Neuron (in vitro differentiated cells): Measurements from ENCODE around the gene PRRC2B.
"Not testable (repeated sequence)": the region's sequence is repeated elsewhere in the genome, so short reads cannot be mapped to it uniquely, and the experiment has no call there.

Experiments
- H2AFZ ChIP-seq: one replicate; pipeline ENCODE4 v1.6.1; 2013; ENCODE audit warnings: low read depth, mild to moderate bottlenecking, inconsistent platforms, low read length, moderate library complexity
- H3K27me3 ChIP-seq: one replicate; pipeline ENCODE4 v1.6.1; 2013; ENCODE audit warnings: low read length; ENCODE audit not compliant: insufficient read depth
- H3K36me3 ChIP-seq: one replicate; pipeline ENCODE4 v1.6.1; 2013; ENCODE audit warnings: low read length; ENCODE audit not compliant: insufficient read depth
- H3K4me1 ChIP-seq: one replicate; pipeline ENCODE4 v1.6.1; 2013; ENCODE audit warnings: low read length; ENCODE audit not compliant: insufficient read depth
- H3K4me3 ChIP-seq: 2 replicates; pipeline ENCODE4 v1.5.1; 2013; ENCODE audit warnings: mild to moderate bottlenecking, low read length, moderate library complexity
- H3K9me3 ChIP-seq: one replicate; pipeline ENCODE4 v1.6.1; 2013; ENCODE audit warnings: low read length

Gene PRRC2B

DNA sequence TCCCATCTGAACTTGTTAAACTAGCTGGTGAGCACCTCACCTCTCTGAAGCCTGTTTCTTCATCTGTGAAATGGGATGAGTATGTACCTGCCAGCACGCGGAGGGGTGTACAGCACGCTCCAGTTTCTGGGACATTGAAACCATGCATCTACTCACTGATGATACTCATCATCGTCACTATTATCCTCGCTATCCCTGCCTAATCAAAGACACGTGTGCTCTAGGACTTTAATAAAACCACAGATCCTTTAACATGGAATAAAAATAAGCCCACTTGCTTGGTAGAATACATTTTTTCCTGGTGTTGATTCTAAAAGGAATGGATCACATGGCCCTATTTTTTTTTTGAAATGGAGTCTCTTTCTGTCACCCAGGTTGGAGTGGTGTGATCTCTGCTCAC, 71.5 kb downstream of the PRRC2B start:
- Histone ChIP-seq H2AFZ (no peak overlapping the region), H3K4me1 (no peaks in the 10 kb centered on the region), H3K4me3 (no peak overlapping the region), H3K27me3 (no peaks in the 10 kb centered on the region), H3K36me3 (peaks cover 88% of the 10 kb centered on the region), H3K9me3 (no peaks in the 10 kb centered on the region)

DNA sequence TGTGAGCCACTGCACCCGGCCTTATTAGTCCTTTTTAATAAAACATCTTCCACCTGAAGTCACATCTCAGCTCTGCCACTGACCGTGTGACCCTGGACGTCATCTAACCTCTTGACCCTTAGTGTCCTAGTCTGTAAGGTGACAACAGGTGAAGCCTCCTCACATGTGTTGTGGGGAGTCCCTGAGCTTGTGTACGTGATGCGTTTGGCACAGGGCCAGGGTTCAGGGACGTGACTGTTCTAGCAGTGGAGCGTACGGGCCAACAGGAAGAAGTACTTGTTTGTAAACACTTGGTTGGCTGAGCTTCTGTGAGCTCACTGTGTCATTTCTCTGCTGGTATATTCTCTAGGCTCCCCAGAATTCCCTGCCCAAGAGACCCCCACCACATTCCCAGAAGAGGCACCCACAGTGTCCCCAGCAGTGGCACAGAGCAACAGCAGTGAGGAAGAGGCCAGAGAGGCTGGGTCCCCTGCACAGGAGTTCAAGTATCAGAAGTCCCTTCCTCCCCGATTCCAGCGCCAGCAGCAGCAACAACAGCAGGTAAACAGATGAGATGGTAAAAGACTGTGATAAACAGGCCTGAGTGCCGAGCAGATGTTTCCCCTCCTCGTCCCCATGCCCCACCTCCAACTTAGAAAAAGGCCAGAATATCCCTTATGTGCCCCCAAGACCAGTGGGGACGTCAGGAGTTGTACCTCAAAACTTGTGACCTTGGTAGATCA, 73.5 kb downstream of the PRRC2B start:
- no peaks in the 10 kb centered on the region for H3K9me3 ChIP-seq
- no peaks in the 10 kb centered on the region for H3K27me3 ChIP-seq
- H2AFZ ChIP-seq = no peak overlapping the region
- no peak overlapping the region for H3K4me3 ChIP-seq
- peaks cover 88% of the 10 kb centered on the region for H3K36me3 ChIP-seq
- no peaks in the 10 kb centered on the region for H3K4me1 ChIP-seq

- no peaks in the 10 kb centered on the region for H3K9me3 ChIP-seq
- no peaks in the 10 kb centered on the region for H3K27me3 ChIP-seq
- H2AFZ ChIP-seq = no peak overlapping the region
- no peaks in the 10 kb centered on the region for H3K4me1 ChIP-seq
- H3K4me3 ChIP-seq = no peak overlapping the region
- H3K36me3 ChIP-seq = peaks cover 91% of the 10 kb centered on the region
These were observed 74.1 kb downstream of the PRRC2B start for GRCh38 chr9:131468031-131468430.

DNA sequence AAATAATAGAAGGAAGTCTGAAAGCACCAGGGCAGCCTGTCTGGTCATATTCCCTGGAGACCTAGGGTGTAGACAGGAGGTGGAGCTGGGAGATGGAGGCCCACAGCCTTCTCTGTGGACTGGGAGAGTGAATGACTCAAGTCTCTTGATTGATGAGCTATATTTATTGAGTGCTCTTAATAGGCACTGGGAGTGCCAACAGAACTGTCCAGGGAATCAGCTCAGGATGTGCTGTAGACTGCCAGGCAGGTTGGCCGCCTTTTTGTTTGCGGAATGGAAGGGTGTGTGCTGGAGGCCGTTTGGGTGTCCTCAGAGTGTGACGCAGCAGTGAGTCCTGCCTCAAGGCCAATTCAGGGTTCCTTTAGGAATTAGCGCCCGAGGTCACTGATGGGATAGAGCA, 75.5 kb downstream of the PRRC2B start:
- Histone ChIP-seq H2AFZ (no peak overlapping the region), H3K36me3 (peaks cover 92% of the 10 kb centered on the region)

DNA sequence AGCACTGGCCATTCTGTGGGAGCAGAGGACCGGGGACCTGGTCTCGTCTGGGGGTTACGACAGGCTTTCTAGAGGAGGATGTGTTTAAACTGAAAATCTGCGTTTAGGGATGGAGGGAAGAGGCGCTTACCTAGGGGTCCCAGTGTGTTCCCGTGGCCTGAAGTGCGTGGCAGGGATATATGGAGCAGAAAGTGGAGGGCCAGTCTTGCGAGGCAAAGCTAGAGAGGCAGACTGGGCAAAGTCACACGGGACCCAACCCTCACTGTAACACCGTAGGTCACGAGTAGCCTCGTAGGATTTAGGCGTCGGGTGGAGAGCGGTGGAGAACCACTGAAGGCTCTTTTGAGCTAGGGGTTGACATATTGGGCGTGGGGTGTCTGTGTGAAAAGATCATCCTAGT, 76.1 kb downstream of the PRRC2B start:
- Histone ChIP-seq H2AFZ (no peak overlapping the region), H3K9me3 (no peaks in the 10 kb centered on the region), H3K4me3 (no peak overlapping the region), H3K27me3 (no peaks in the 10 kb centered on the region), H3K36me3 (peaks cover 92% of the 10 kb centered on the region), H3K4me1 (no peaks in the 10 kb centered on the region)

More for the DNA sequence above, 75.5 kb downstream of the PRRC2B start:
- H3K27me3 ChIP-seq = no peaks in the 10 kb centered on the region
- H3K9me3 ChIP-seq = no peaks in the 10 kb centered on the region
- H3K4me3 ChIP-seq = no peak overlapping the region
- no peaks in the 10 kb centered on the region for H3K4me1 ChIP-seq

- Histone ChIP-seq H3K9me3 (no peaks in the 10 kb centered on the region), H3K27me3 (no peaks in the 10 kb centered on the region), H3K4me3 (no peak overlapping the region), H2AFZ (no peak overlapping the region), H3K36me3 (peaks cover 92% of the 10 kb centered on the region), H3K4me1 (no peaks in the 10 kb centered on the region)
These were observed 76.7 kb downstream of the PRRC2B start for GRCh38 chr9:131470581-131470991.

GRCh38 chr9:131472085-131472484, 78.2 kb downstream of the PRRC2B start:
- H3K4me1 ChIP-seq, H3K9me3 ChIP-seq, H2AFZ ChIP-seq, H3K4me3 ChIP-seq, H3K27me3 ChIP-seq: not testable (repeated sequence)
- peaks cover 96% of the 10 kb centered on the region for H3K36me3 ChIP-seq

- Histone ChIP-seq H3K4me3 (no peak overlapping the region), H2AFZ (no peak overlapping the region), H3K4me1 (no peaks in the 10 kb centered on the region), H3K9me3 (no peaks in the 10 kb centered on the region), H3K36me3 (peaks cover 96% of the 10 kb centered on the region), H3K27me3 (no peaks in the 10 kb centered on the region)
These were observed 79.5 kb downstream of the PRRC2B start for GRCh38 chr9:131473198-131473885.

- Histone ChIP-seq H2AFZ (no peak overlapping the region), H3K36me3 (peaks cover 96% of the 10 kb centered on the region), H3K4me1 (no peaks in the 10 kb centered on the region), H3K27me3 (no peaks in the 10 kb centered on the region), H3K9me3 (no peaks in the 10 kb centered on the region), H3K4me3 (no peak overlapping the region)
These were observed 80.0 kb downstream of the PRRC2B start for GRCh38 chr9:131473891-131474290.

DNA sequence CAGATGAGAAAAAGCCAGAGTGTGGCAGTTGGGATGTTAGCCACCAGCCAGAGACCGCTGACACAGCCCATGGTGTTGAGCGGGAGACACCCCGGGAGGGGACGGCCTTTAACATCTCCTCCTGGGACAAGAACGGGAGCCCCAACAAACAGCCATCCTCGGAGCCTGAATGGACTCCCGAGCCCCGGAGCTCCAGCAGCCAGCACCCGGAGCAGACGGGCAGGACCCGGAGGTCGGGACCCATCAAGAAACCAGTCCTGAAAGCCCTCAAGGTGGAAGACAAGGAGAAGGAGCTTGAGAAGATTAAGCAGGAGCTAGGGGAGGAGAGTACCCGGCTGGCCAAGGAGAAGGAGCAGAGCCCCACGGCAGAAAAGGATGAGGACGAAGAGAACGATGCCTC, 80.8 kb downstream of the PRRC2B start:
- Histone ChIP-seq H2AFZ (no peak overlapping the region), H3K9me3 (no peaks in the 10 kb centered on the region), H3K4me1 (no peaks in the 10 kb centered on the region), H3K27me3 (no peaks in the 10 kb centered on the region), H3K36me3 (peaks cover 96% of the 10 kb centered on the region), H3K4me3 (no peak overlapping the region)

GRCh38 chr9:131475111-131475955, 81.4 kb downstream of the PRRC2B start:
- Histone ChIP-seq H3K9me3 (no peaks in the 10 kb centered on the region), H3K4me3 (no peak overlapping the region), H3K36me3 (peaks cover 96% of the 10 kb centered on the region), H3K4me1 (no peaks in the 10 kb centered on the region), H3K27me3 (no peaks in the 10 kb centered on the region), H2AFZ (no peak overlapping the region)

DNA sequence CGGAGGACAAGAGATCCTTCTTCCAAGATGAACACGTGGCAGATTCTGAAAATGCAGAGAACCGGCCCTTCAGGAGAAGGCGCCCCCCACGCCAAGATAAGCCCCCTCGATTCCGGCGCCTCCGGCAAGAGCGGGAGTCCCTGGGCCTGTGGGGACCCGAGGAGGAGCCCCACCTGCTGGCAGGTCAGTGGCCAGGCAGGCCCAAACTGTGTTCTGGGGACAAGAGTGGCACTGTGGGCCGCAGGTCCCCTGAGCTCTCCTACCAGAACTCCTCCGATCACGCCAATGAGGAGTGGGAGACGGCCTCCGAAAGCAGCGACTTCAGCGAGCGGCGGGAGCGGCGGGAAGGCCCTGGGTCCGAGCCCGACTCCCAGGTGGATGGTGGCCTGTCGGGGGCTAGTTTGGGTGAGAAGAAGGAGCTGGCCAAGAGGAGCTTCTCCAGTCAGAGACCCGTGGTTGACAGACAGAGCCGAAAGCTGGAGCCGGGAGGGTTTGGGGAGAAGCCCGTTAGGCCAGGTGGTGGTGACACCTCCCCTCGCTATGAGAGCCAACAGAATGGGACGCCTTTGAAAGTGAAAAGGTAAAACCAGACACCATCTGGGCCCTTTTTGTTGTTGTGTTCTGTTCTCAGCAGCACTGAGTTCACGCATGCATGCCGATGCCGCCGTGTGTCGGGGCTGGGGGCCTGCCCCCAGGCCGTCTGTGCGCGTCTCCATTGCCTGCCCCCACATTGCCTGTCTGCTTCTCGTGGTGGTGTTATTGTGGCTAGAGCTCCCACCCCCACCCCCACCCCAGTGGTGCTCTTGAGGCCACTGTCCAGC, 82.3 kb downstream of the PRRC2B start:
- H3K27me3 ChIP-seq = no peaks in the 10 kb centered on the region
- no peaks in the 10 kb centered on the region for H3K9me3 ChIP-seq
- H3K4me1 ChIP-seq = no peaks in the 10 kb centered on the region
- no peak overlapping the region for H2AFZ ChIP-seq
- no peak overlapping the region for H3K4me3 ChIP-seq
- H3K36me3 ChIP-seq = peaks cover 93% of the 10 kb centered on the region
